ENCODE measurements around the gene ZHX3.

The ZHX3 gene

GRCh38 chr20:41304002-41304401, 13.5 kb downstream of the ZHX3 start:
- Histone ChIP-seq H3K4me1 (ENCODE audit: control insufficient read depth, low read length) (peaks cover 61% of the 10 kb centered on the region), H3K79me2 (ENCODE audit: control insufficient read depth, low read length) (peaks cover 57% of the 10 kb centered on the region), H3K4me3 (ENCODE audit: low read length) (peak overlapping the region; percentile 45), H3K9me2 (replicated peaks; ENCODE audit: control insufficient read depth, low read length) (no peaks in the 10 kb centered on the region), H4K20me1 (ENCODE audit: control insufficient read depth, insufficient read depth, low read depth, low read length) (no peaks in the 10 kb centered on the region), H3K9me3 (ENCODE audit: control insufficient read depth, insufficient read depth, low read length) (no peaks in the 10 kb centered on the region), H3K36me3 (ENCODE audit: control insufficient read depth, low read length) (peaks cover 6% of the 10 kb centered on the region; the same call in 1 of the 2 replicates), H3K27ac (ENCODE audit: low read depth, low read length) (0 out of 2 replicates have a peak overlapping the region, but pooled peaks have one; percentile 0), H3K4me2 (ENCODE audit: low read length) (peak overlapping the region; percentile 57), H3K27me3 (ENCODE audit: control insufficient read depth, low read length) (no peaks in the 10 kb centered on the region), H3F3A (ENCODE audit: control insufficient read depth, insufficient read depth) (peaks cover 8% of the 10 kb centered on the region; the same call in 1 of the 2 replicates)
- TF ChIP-seq, protein P1, sequence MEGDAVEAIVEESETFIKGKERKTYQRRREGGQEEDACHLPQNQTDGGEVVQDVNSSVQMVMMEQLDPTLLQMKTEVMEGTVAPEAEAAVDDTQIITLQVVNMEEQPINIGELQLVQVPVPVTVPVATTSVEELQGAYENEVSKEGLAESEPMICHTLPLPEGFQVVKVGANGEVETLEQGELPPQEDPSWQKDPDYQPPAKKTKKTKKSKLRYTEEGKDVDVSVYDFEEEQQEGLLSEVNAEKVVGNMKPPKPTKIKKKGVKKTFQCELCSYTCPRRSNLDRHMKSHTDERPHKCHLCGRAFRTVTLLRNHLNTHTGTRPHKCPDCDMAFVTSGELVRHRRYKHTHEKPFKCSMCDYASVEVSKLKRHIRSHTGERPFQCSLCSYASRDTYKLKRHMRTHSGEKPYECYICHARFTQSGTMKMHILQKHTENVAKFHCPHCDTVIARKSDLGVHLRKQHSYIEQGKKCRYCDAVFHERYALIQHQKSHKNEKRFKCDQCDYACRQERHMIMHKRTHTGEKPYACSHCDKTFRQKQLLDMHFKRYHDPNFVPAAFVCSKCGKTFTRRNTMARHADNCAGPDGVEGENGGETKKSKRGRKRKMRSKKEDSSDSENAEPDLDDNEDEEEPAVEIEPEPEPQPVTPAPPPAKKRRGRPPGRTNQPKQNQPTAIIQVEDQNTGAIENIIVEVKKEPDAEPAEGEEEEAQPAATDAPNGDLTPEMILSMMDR (IDR thresholded peaks at IDR 0.05; ENCODE audit: low read depth, low read length, poor library complexity, severe bottlenecking) = no peak
- no peak for TF ChIP-seq EZH2phosphoT487 (IDR thresholded peaks at IDR 0.05; ENCODE audit: borderline replicate concordance, low read length)

DNA sequence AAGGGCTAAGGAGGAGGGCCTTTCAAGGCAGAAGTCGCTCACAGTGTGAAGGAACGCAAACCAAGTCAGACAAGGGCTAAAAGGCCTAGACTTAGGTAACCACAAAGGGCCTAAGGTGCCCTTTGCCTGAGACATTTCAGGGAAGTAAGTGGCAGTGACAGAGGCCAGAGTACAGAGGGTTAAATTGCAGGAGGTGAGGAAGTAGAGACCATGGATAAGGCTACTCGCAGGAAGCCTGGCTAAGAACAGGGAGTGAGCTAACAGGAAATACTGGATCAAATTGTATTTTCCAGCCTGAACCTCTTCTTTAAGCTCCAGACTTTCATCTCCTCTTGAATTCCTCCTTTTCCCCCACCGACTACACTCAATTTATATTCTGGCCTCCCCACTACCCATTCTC, 16.6 kb downstream of the ZHX3 start:
- Histone ChIP-seq H3K4me1 (ENCODE audit: control insufficient read depth, low read length) (peaks cover 30% of the 10 kb centered on the region), H3K9me2 (replicated peaks; ENCODE audit: control insufficient read depth, low read length) (no peaks in the 10 kb centered on the region; the same call in 1 of the 2 replicates), H3K27me3 (ENCODE audit: control insufficient read depth, low read length) (no peaks in the 10 kb centered on the region), H3F3A (ENCODE audit: control insufficient read depth, insufficient read depth) (peaks cover 2% of the 10 kb centered on the region; the same call in 1 of the 2 replicates), H3K27ac (ENCODE audit: low read depth, low read length) (no peak overlapping the region), H3K79me2 (ENCODE audit: control insufficient read depth, low read length) (peaks cover 44% of the 10 kb centered on the region), H3K36me3 (ENCODE audit: control insufficient read depth, low read length) (no peaks in the 10 kb centered on the region), H3K4me2 (ENCODE audit: low read length) (no peak overlapping the region), H4K20me1 (ENCODE audit: control insufficient read depth, insufficient read depth, low read depth, low read length) (no peaks in the 10 kb centered on the region), H3K4me3 (ENCODE audit: low read length) (no peak overlapping the region), H3K9me3 (ENCODE audit: control insufficient read depth, insufficient read depth, low read length) (no peaks in the 10 kb centered on the region)
- TF ChIP-seq, protein P1 (IDR thresholded peaks at IDR 0.05; ENCODE audit: low read depth, low read length, poor library complexity, severe bottlenecking) = no peak
- TF ChIP-seq EZH2phosphoT487 (IDR thresholded peaks at IDR 0.05; ENCODE audit: borderline replicate concordance, low read length) = no peak

- TF ChIP-seq EZH2phosphoT487 (IDR thresholded peaks at IDR 0.05; ENCODE audit: borderline replicate concordance, low read length) = no peak
- TF ChIP-seq, protein P1 (IDR thresholded peaks at IDR 0.05; ENCODE audit: low read depth, low read length, poor library complexity, severe bottlenecking) = no peak
- Histone ChIP-seq H4K20me1 (ENCODE audit: control insufficient read depth, insufficient read depth, low read depth, low read length) (no peaks in the 10 kb centered on the region), H3K27me3 (ENCODE audit: control insufficient read depth, low read length) (no peaks in the 10 kb centered on the region), H3K4me3 (ENCODE audit: low read length) (no peak overlapping the region), H3K27ac (ENCODE audit: low read depth, low read length) (no peak overlapping the region), H3F3A (ENCODE audit: control insufficient read depth, insufficient read depth) (no peaks in the 10 kb centered on the region), H3K9me2 (replicated peaks; ENCODE audit: control insufficient read depth, low read length) (no peaks in the 10 kb centered on the region; the same call in 1 of the 2 replicates), H3K4me2 (ENCODE audit: low read length) (no peak overlapping the region), H3K4me1 (ENCODE audit: control insufficient read depth, low read length) (peaks cover 27% of the 10 kb centered on the region), H3K36me3 (ENCODE audit: control insufficient read depth, low read length) (no peaks in the 10 kb centered on the region), H3K79me2 (ENCODE audit: control insufficient read depth, low read length) (peaks cover 44% of the 10 kb centered on the region), H3K9me3 (ENCODE audit: control insufficient read depth, insufficient read depth, low read length) (no peaks in the 10 kb centered on the region)
These were observed 17.1 kb downstream of the ZHX3 start for GRCh38 chr20:41300383-41300782.

All from DOHH2 (cell line).